GM23338 (cell line): ENCODE data around the gene UBE2E2. TPM values are rescaled to one million over a fixed set of nuclear protein-coding genes. Genes with fewer than 3 reads are reported as not detected.

ENCODE experiments used
- ATAC-seq: fragments of 200-7000 bp; cut with Tn5 transposase; 3 replicates; pipeline ENCODE4 v1.9.1; 2020
- DNase-seq: peaks from one replicate; pipeline ENCODE4 v3.0.0-alpha.2; 2015; ENCODE audit warnings: low spot score
- H2AFZ ChIP-seq: fragments of 200-600 bp; sonication (generic); 2 replicates; pipeline ENCODE4 v1.8.0; 2016; ENCODE audit warnings: antibody characterized with exemption, mild to moderate bottlenecking, moderate library complexity
- H3F3A ChIP-seq: fragments of 200-600 bp; sonication (generic); replicated peaks from 2 replicates; pipeline ENCODE4 v1.8.0; 2017; ENCODE audit warnings: antibody characterized with exemption, mixed run types, low read depth
- H3K27ac ChIP-seq: fragments of 200-600 bp; sonication (generic); 2 replicates; pipeline ENCODE4 v1.6.1; 2016; ENCODE audit warnings: low read depth
- H3K27me3 ChIP-seq: fragments of 200-600 bp; sonication (generic); 2 replicates; pipeline ENCODE4 v1.8.0; 2016; ENCODE audit warnings: mild to moderate bottlenecking, mixed run types, moderate library complexity; ENCODE audit not compliant: insufficient read depth
- H3K36me3 ChIP-seq: fragments of 200-600 bp; sonication (generic); 2 replicates; pipeline ENCODE4 v1.8.0; 2016; ENCODE audit warnings: mild to moderate bottlenecking; ENCODE audit not compliant: insufficient read depth
- H3K4me1 ChIP-seq: fragments of 200-600 bp; sonication (generic); 2 replicates; pipeline ENCODE4 v1.8.0; 2016; ENCODE audit warnings: mild to moderate bottlenecking, moderate library complexity; ENCODE audit not compliant: insufficient read depth
- H3K4me2 ChIP-seq: fragments of 200-600 bp; sonication (generic); 2 replicates; pipeline ENCODE4 v1.7.1; 2017; ENCODE audit warnings: mixed run types
- H3K4me3 ChIP-seq: fragments of 200-600 bp; sonication (generic); 2 replicates; pipeline ENCODE4 v1.6.1; 2016; ENCODE audit warnings: mixed run types
- H3K79me2 ChIP-seq: fragments of 200-600 bp; sonication (generic); replicated peaks from 2 replicates; pipeline ENCODE4 v1.8.0; 2017; ENCODE audit warnings: mild to moderate bottlenecking; ENCODE audit not compliant: insufficient read depth
- H3K9me2 ChIP-seq: fragments of 200-600 bp; sonication (generic); 2 replicates; pipeline ENCODE4 v1.8.0; 2017; ENCODE audit not compliant: insufficient read depth
- H4K20me1 ChIP-seq: fragments of 200-600 bp; sonication (generic); replicated peaks from 2 replicates; pipeline ENCODE4 v1.8.0; 2017; ENCODE audit warnings: mild to moderate bottlenecking; ENCODE audit not compliant: insufficient read depth
- H3K27ac Mint-ChIP-seq: 2 replicates; pipeline ENCODE4 v1.8.0; 2020; ENCODE audit warnings: inconsistent platforms, mild to moderate bottlenecking, moderate library complexity, mixed read lengths
- H3K27me3 Mint-ChIP-seq: 3 replicates; pipeline ENCODE4 v1.8.0; 2022; ENCODE audit warnings: low read depth, mild to moderate bottlenecking, moderate library complexity, mixed read lengths, inconsistent platforms; ENCODE audit not compliant: insufficient read depth, poor library complexity
- H3K36me3 Mint-ChIP-seq: 3 replicates; pipeline ENCODE4 v1.8.0; 2021; ENCODE audit warnings: low read depth, mild to moderate bottlenecking, inconsistent platforms, moderate library complexity, mixed read lengths
- H3K4me1 Mint-ChIP-seq: 3 replicates; pipeline ENCODE4 v1.8.0; 2020; ENCODE audit warnings: mild to moderate bottlenecking, inconsistent platforms, mixed read lengths
- H3K4me3 Mint-ChIP-seq: 3 replicates; pipeline ENCODE4 v1.8.0; 2021; ENCODE audit warnings: moderate library complexity, mild to moderate bottlenecking, inconsistent platforms, mixed read lengths
- H3K9me3 Mint-ChIP-seq: 3 replicates; pipeline ENCODE4 v1.8.0; 2020; ENCODE audit warnings: moderate library complexity, mild to moderate bottlenecking, inconsistent platforms, mixed read lengths
- CREB1 ChIP-seq: fragments of 250-450 bp; sonication (Bioruptor Pico); IDR thresholded peaks from 2 replicates; pipeline ENCODE4 v1.5.0; 2020; ENCODE audit warnings: low read depth, mild to moderate bottlenecking, moderate library complexity
- CTCF ChIP-seq, 2 experiments: fragments of 200-600 bp in 1 of 2; sonication (generic) in 1 of 2; conservative IDR thresholded peaks; 2 replicates each; pipeline versions ENCODE4 v1.5.1 to v1.6.1; 2016 to 2017; ENCODE audit warnings: antibody characterized with exemption in 2 of 2, low read depth in 2 of 2, mild to moderate bottlenecking in 2 of 2, moderate library complexity in 1 of 2
- ETS1 ChIP-seq: IDR thresholded peaks from 2 replicates; pipeline ENCODE4 v1.6.1; 2016; ENCODE audit warnings: antibody characterized with exemption
- EZH2 ChIP-seq: fragments of 200-600 bp; sonication (generic); IDR thresholded peaks from one replicate; pipeline ENCODE4 v1.8.0; 2017; ENCODE audit warnings: antibody characterized with exemption, mild to moderate bottlenecking, low read depth; ENCODE audit not compliant: unreplicated experiment
- EZH2phosphoT487 ChIP-seq: fragments of 200-600 bp; sonication (generic); IDR thresholded peaks from one replicate; pipeline ENCODE4 v1.8.1; 2018; ENCODE audit warnings: antibody characterized with exemption; ENCODE audit not compliant: unreplicated experiment
- JUNB ChIP-seq: IDR thresholded peaks from one replicate; pipeline ENCODE4 v1.6.1; 2016; ENCODE audit warnings: antibody characterized with exemption; ENCODE audit not compliant: unreplicated experiment
- NANOG ChIP-seq: IDR thresholded peaks from 2 replicates; pipeline ENCODE4 v1.6.1; 2016; ENCODE audit warnings: antibody characterized with exemption, borderline replicate concordance
- POLR2AphosphoS5 ChIP-seq: IDR thresholded peaks from 2 replicates; pipeline ENCODE4 v1.6.1; 2016; ENCODE audit warnings: antibody characterized with exemption, low read depth
- REST ChIP-seq: IDR thresholded peaks from one replicate; pipeline ENCODE4 v1.6.1; 2018; ENCODE audit warnings: antibody characterized with exemption; ENCODE audit not compliant: unreplicated experiment
- STAT1 ChIP-seq: IDR thresholded peaks from one replicate; pipeline ENCODE4 v1.6.1; 2016; ENCODE audit warnings: antibody characterized with exemption; ENCODE audit not compliant: unreplicated experiment
- ZNF114 ChIP-seq: fragments of 250-450 bp; sonication (Bioruptor Pico); IDR thresholded peaks from 2 replicates; pipeline ENCODE4 v1.5.0; 2020; ENCODE audit warnings: mild to moderate bottlenecking, moderate library complexity
- ZNF331 ChIP-seq: fragments of 250-450 bp; sonication (Bioruptor Pico); IDR thresholded peaks from 2 replicates; pipeline ENCODE4 v1.5.0; 2020; ENCODE audit warnings: low read depth, mild to moderate bottlenecking, moderate library complexity
- ZNF462 ChIP-seq: fragments of 250-450 bp; sonication (Bioruptor Pico); IDR thresholded peaks from 2 replicates; pipeline ENCODE4 v1.5.0; 2020; ENCODE audit warnings: mild to moderate bottlenecking, moderate library complexity
- polyA plus RNA-seq: library from polyadenylated mRNA; unstranded; fragments of >200 nt; fragmentation: Nextera tagmentation; extraction: Ambion mirVana; gene quantifications from 2 replicates; pipeline ENCODE4 v1.2.1, GENCODE V29; 2016
- total RNA-seq: library from RNA; depleted of rRNA; stranded (reverse); fragments of >200 nt; shearing (Covaris generic); gene quantifications from 2 replicates; pipeline ENCODE4 v1.2.3, GENCODE V29; 2014

Gene UBE2E2
- total and polyA plus RNA-seq, 2 experiments from 2014 or later = 86.9 to 169 TPM

- Mint-ChIP-seq H3K4me3 (no peak overlapping the region), H3K27ac (no peak overlapping the region)
These were observed 254.6 kb downstream of the UBE2E2 start for GRCh38 chr3:23457697-23458096.

More at GRCh38 chr3:23457697-23458096, 254.6 kb downstream of the UBE2E2 start:
- H3K4me1 ChIP-seq = peaks cover 15% of the 10 kb centered on the region; the same call in 1 of the 2 replicates
- H3F3A ChIP-seq = no peaks in the 10 kb centered on the region
- peaks cover 33% of the 10 kb centered on the region for H3K4me1 Mint-ChIP-seq
- DNase-seq = no peak
- H4K20me1 ChIP-seq = no peaks in the 10 kb centered on the region
- TF ChIP-seq EZH2phosphoT487 (no peak), ZNF462 (CRISPR knock-in tag) (no peak), ZNF114 (CRISPR knock-in tag) (no peak), JUNB (no peak), STAT1 (no peak), CTCF (conservative IDR thresholded peaks at IDR 0.05; ENCODE audit: low read depth in 2 of 2) (no peak), POLR2AphosphoS5 (no peak), NANOG (no peak), ETS1 (no peak), REST (no peak), EZH2 (no peak), CREB1 (CRISPR knock-in tag) (no peak), ZNF331 (no peak)
- H3K4me3 ChIP-seq = no peak overlapping the region
- H3K79me2 ChIP-seq = peaks cover 40% of the 10 kb centered on the region
- no peaks in the 10 kb centered on the region for H3K27me3 Mint-ChIP-seq
- H3K9me3 Mint-ChIP-seq = peaks cover 7% of the 10 kb centered on the region; the same call in 1 of the 3 replicates
- H2AFZ ChIP-seq = no peak overlapping the region
- 0 out of 2 replicates have a peak, but pooled peaks cover 8% of the 10 kb centered on the region for H3K9me2 ChIP-seq
- ATAC-seq = no peak
- H3K36me3 Mint-ChIP-seq = peaks cover 16% of the 10 kb centered on the region
- no peak overlapping the region for H3K27ac ChIP-seq
- no peak overlapping the region for H3K4me2 ChIP-seq
- H3K27me3 ChIP-seq = no peaks in the 10 kb centered on the region
- H3K36me3 ChIP-seq = no peaks in the 10 kb centered on the region
